HEK293T (cell line): ENCODE measurements around the gene PREX1.

Source experiments
- HDGF ChIP-seq: fragments of 450-650 bp; IDR thresholded peaks from 2 replicates; pipeline ENCODE4 v1.6.1; 2017; ENCODE audit warnings: antibody characterized with exemption, borderline replicate concordance
- SUZ12 ChIP-seq: fragments of 450-650 bp; IDR thresholded peaks from 2 replicates; pipeline ENCODE4 v1.6.1; 2016; ENCODE audit warnings: mild to moderate bottlenecking

DNA sequence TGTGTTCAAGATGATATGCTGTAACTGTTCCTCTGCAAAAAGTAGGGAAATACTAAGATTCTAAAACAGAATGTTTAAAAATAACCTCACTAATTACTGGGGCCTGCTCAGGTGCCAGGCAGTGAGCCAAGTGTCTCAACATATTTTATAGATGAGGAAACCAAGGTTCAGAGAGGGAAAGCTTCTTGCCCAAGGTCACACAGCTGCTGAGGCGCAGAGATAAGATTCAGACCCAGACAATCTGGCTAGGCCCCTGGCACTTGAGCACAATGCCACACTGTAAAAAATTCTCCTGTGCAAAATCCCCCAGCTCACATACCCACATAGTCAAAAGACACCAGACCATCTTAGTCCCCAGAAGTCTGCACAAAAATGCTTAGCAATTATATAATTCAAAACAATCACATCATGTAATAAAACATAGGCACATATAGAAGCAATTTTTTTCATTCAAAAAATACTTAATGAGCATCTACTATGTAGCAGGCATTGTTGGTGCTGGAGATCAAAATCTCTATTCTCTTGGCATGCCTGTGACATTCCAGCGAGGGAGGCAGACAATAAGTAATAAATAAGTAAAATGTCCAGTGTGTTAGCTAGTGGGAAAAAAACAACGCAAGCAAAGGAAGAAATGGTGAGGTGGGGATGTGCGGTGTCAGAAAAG, 10.3 kb downstream of the PREX1 start:
- TF ChIP-seq HDGF (no peak), SUZ12 (no peak)
